C4-2B (cell line): ENCODE data around the gene YIPF2.

Experiments
- H3K27ac ChIP-seq: fragments of 450-650 bp; 2 replicates; pipeline ENCODE4 v1.5.1; 2017
- CTCF ChIP-seq: fragments of 450-650 bp; conservative IDR thresholded peaks from 2 replicates; pipeline ENCODE4 v1.5.1; 2017; ENCODE audit warnings: mild to moderate bottlenecking
- ZFX ChIP-seq: fragments of 450-650 bp; IDR thresholded peaks from 2 replicates; pipeline ENCODE4 v1.6.1; 2017

YIPF2 gene

GRCh38 chr19:10927730-10928562 is 493 bp downstream of the YIPF2 start:
- peak overlapping the region; percentile 86 for H3K27ac ChIP-seq
- TF ChIP-seq CTCF (no peak), ZFX (no peak)

- H3K27ac ChIP-seq: no peak overlapping the region
- TF ChIP-seq CTCF (no peak), ZFX (no peak)
Measured at GRCh38 chr19:10924597-10924996, 3.8 kb downstream of the YIPF2 start.

DNA sequence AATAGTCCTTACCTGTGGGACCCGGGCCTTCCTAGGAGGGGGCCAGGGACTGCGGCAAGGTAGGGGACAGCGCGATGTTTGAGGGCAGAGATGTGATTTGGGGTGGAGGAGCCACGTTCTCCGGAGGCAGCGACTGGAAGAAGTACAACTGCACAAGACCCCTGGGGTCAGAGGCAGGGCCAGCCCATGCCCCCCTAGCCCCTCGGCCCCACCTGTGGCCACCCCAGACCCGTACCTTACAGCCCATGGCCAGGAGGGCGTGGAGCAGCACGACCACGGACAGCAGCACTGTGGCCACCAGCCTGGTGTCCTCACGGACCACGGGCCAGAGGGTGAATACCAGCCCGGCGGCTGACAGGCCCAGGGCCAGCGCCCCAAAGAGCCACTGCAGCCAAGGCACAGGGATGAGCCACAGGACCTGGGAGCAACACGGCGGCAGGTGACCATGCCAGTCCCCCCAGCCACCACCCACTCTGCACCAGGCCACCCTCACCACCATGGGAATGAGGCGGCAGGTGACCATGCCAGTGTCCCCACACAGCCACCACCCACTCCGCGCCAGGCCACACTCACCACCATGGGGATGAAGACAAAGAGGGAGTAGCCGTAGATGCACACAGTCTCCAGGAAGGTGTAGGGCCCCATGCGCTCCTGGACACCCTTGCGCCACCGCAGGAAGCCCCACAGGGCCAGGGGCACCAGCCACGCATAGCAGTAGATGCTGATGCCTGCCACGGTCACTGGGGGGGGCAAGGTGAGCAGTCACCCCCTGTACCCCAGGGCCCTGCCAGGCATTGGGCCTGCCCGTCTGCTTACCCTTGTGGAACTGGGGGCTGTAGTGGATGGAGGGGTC is 5.0 kb downstream of the YIPF2 start:
- no peak for TF ChIP-seq CTCF
- TF ChIP-seq ZFX: no peak
- H3K27ac ChIP-seq: no peak overlapping the region

GRCh38 chr19:10922638-10923014 is 5.8 kb downstream of the YIPF2 start:
- TF ChIP-seq ZFX (no peak), CTCF (no peak)
- H3K27ac ChIP-seq: no peak overlapping the region

GRCh38 chr19:10921910-10922637 is 6.4 kb downstream of the YIPF2 start:
- no peak overlapping the region for H3K27ac ChIP-seq
- TF ChIP-seq CTCF (no peak), ZFX (no peak)

DNA sequence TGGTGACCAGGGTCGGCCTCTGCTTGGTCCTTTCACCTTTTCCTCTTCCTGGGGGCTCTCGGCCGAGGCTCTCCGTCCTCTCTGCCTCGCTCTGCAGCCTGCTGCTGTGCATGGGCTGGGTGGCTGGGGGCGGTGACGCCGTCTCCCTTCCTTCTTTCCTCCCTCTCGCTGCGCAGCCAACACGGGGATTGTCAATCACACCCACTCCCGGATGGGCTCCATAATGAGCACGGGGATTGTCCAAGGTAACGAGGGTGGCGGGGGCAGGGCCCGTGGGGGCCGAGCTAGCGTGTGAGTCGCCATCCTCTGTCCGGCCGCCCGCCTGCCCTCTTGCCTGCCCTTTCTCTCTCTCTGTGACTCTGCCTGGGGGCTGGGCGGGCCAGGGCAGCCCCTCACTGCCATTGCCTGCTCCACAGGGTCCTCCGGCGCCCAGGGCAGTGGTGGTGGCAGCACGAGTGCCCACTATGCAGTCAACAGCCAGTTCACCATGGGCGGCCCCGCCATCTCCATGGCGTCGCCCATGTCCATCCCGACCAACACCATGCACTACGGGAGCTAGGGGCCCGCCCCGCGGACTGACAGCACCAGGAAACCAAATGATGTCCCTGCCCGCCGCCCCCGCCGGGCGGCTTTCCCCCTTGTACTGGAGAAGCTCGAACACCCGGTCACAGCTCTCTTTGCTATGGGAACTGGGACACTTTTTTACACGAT is 7.1 kb downstream of the YIPF2 start:
- no peak overlapping the region for H3K27ac ChIP-seq
- TF ChIP-seq CTCF: no peak
- no peak for TF ChIP-seq ZFX
